Measurements from ENCODE around the gene DIMT1.
A peak's percentile ranks its signal among the peaks of the same experiment; 100 is the strongest.

DIMT1 gene

DNA sequence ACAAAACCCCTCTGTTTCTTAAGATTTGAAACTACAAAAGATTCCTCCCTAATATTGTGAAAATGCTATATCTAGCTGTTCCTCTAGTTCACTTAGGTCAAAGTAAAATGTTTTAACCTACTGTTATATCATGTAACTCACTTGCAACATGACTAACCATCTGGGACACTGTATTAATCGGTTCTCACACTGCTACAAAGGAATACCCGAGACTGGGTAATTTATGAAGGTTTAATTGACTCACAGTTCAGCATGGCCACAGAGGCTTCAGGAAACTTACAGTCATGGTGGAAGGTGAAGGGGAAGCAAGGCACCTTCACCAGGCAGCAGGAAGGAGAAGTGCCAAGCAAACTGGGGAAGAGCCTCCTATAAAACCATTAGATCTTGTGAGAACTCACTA lies 34.7 kb downstream of the DIMT1 start:
- DNase-seq: no peak

GRCh38 chr5:62362701-62363100 lies 41.0 kb downstream of the DIMT1 start:
- DNase-seq: no peak

GRCh38 chr5:62354028-62354874 lies 49.5 kb downstream of the DIMT1 start:
- DNase-seq: peak; percentile 90

GRCh38 chr5:62348723-62349481 lies 54.8 kb downstream of the DIMT1 start:
- DNase-seq: no peak

DNA sequence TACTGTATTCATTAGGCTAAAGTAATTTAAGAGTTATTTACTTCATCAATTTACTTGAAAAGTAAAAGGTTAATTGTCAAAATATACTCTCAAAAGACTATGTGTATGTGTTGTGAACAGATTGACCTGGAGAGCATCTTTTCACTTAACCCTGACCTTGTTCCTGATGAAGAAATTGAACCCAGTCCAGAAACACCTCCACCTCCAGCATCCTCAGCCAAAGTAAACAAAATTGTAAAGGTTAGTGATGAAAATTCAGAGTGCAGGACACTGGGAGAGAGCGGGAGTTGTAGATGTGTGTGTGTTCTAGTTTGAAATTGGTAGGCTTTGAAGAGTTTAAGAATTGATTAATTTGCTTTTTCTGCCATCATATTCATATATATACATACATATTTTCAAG lies 55.8 kb downstream of the DIMT1 start:
- no peak for DNase-seq

DNA sequence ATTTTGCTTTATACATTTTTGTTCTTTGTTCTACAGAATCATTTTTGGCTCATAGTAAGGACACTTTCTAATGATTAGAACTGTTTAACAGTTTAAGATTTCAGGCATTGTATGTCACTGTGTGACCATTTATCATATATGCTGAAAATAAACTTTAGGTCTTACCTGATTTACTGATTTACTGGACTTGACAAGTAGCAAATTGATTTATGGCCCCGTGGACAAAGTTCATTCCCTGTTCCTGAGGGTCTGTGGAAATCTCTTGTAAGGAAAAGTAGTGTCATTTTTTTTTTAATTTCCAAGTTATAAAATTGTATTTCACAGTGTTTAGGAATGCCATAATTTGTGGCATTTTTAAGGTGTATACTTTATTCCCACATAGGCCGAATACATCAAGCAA lies 57.0 kb downstream of the DIMT1 start:
- DNase-seq: no peak

DNA sequence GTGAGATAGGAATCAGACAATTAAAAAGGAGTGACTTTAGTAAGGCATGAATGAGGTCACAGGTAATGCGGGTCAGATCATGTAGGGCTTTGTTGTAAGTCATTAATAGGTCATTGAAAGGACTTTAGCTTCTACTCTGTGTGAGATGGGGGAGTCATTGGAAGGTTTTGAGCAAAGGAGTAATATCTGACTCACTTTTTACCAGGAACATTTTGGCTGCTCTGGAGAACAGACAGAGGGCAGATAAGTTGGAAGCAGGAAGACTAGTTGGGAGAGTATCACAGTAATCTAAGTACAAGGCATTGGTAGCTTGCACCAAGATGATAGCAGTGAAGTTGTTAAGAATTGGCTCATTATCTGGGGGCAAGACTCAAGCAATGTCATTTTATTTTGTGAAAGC lies 60.3 kb downstream of the DIMT1 start:
- DNase-seq: no peak

DNA sequence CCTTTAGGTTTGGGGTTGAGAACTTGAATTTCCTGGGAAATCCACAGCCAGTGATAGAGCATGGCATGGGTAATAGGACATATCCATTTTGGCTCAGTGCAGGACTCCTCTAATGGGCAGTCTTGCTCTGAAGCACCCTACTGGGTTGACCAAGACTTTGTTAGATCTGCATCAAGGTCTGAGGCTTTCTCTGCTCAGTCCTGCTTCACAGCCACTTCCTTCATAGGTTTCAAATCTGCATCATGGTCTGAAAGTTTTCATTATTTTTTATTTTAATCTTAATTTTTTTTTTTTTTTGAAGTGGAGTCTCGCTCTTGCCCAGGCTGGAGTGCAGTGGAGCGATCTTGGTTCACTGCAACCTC lies 61.2 kb downstream of the DIMT1 start:
- no peak for DNase-seq

DNA sequence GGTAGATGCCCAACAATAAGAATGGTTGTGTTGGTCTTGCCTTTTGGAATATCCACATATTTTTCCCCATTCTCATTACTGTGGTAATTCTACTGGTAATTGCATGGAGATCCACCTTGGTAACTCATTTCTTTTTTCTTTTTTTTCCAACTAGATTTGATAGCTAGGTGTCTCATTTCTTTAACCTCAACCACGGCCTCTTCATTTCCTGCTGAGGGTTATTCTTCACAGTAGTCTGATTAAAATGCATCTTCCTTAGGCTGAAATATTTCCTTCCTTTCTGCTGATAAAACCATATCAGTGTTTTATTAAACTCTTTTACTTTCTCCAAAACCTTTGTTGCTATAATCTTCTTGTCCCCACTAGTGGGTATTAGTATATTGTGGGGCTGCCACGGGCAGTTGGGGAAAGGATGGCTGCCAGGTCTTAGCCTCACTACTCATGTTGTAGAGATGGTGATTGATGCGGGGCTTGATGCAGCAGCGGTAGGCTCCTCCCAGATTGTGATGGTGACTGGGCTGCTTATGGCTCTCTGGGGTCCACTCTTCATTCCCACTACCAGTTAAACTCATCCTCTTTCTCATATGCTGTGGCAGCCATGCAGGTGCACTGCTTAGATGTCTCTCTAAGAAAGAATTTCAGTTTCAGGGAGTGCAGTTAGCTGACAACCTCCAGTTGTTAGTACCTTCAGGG lies 61.8 kb downstream of the DIMT1 start:
- DNase-seq: no peak

DNA sequence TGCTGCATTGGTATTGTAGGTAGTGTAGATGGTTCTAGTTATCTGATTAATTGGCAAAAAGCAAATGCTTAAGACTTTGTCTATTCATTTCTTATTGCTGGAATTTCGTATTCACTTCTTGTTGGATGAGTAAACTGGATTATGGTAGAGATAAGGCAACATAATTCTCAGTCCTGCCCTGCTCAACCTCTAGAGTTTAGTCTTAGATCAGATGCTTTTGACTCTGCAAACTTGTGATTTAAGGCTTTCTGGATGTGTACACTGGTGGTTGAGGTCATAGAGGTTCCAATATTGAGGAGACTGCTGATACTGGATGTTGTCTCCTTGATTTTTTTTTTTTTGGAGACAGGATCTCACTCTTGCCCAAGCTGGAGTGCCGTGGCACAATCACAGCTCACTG lies 62.7 kb downstream of the DIMT1 start:
- DNase-seq: no peak

- DNase-seq: peak; percentile 75
These were observed 63.3 kb downstream of the DIMT1 start for GRCh38 chr5:62340392-62340791.
